ENCODE data around the gene GDF15. TPM values are rescaled to one million over a fixed set of nuclear protein-coding genes. Genes with fewer than 3 reads are reported as not detected.

Gene GDF15
- total RNA-seq, 1 experiment from 2014 or later, result 27.3 TPM

GRCh38 chr19:18435842-18436670, 50.1 kb downstream of the GDF15 start:
- TF ChIP-seq, protein P1, sequence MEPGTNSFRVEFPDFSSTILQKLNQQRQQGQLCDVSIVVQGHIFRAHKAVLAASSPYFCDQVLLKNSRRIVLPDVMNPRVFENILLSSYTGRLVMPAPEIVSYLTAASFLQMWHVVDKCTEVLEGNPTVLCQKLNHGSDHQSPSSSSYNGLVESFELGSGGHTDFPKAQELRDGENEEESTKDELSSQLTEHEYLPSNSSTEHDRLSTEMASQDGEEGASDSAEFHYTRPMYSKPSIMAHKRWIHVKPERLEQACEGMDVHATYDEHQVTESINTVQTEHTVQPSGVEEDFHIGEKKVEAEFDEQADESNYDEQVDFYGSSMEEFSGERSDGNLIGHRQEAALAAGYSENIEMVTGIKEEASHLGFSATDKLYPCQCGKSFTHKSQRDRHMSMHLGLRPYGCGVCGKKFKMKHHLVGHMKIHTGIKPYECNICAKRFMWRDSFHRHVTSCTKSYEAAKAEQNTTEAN (CRISPR knock-in tag; IDR thresholded peaks at IDR 0.05), result no peak
- TF ChIP-seq, protein P2, sequence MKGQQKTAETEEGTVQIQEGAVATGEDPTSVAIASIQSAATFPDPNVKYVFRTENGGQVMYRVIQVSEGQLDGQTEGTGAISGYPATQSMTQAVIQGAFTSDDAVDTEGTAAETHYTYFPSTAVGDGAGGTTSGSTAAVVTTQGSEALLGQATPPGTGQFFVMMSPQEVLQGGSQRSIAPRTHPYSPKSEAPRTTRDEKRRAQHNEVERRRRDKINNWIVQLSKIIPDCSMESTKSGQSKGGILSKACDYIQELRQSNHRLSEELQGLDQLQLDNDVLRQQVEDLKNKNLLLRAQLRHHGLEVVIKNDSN (CRISPR knock-in tag; IDR thresholded peaks at IDR 0.05), result 0 out of 2 replicates have a peak, but pooled peaks have one; percentile 10
- TF ChIP-seq CBFB (CRISPR knock-in tag; IDR thresholded peaks at IDR 0.05; ENCODE audit: low read depth) (no peak), EMX1 (CRISPR knock-in tag; IDR thresholded peaks at IDR 0.05) (no peak), FOXP1 (CRISPR knock-in tag; IDR thresholded peaks at IDR 0.05; ENCODE audit: borderline replicate concordance) (no peak), RORB (CRISPR knock-in tag; IDR thresholded peaks at IDR 0.05) (no peak), E2F1 (CRISPR knock-in tag; IDR thresholded peaks at IDR 0.05) (no peak)
- TF ChIP-seq, protein P3, sequence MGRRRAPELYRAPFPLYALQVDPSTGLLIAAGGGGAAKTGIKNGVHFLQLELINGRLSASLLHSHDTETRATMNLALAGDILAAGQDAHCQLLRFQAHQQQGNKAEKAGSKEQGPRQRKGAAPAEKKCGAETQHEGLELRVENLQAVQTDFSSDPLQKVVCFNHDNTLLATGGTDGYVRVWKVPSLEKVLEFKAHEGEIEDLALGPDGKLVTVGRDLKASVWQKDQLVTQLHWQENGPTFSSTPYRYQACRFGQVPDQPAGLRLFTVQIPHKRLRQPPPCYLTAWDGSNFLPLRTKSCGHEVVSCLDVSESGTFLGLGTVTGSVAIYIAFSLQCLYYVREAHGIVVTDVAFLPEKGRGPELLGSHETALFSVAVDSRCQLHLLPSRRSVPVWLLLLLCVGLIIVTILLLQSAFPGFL (CRISPR knock-in tag; IDR thresholded peaks at IDR 0.05; ENCODE audit: borderline replicate concordance), result no peak
- TF ChIP-seq, protein P4, sequence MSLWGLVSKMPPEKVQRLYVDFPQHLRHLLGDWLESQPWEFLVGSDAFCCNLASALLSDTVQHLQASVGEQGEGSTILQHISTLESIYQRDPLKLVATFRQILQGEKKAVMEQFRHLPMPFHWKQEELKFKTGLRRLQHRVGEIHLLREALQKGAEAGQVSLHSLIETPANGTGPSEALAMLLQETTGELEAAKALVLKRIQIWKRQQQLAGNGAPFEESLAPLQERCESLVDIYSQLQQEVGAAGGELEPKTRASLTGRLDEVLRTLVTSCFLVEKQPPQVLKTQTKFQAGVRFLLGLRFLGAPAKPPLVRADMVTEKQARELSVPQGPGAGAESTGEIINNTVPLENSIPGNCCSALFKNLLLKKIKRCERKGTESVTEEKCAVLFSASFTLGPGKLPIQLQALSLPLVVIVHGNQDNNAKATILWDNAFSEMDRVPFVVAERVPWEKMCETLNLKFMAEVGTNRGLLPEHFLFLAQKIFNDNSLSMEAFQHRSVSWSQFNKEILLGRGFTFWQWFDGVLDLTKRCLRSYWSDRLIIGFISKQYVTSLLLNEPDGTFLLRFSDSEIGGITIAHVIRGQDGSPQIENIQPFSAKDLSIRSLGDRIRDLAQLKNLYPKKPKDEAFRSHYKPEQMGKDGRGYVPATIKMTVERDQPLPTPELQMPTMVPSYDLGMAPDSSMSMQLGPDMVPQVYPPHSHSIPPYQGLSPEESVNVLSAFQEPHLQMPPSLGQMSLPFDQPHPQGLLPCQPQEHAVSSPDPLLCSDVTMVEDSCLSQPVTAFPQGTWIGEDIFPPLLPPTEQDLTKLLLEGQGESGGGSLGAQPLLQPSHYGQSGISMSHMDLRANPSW (CRISPR knock-in tag; conservative IDR thresholded peaks at IDR 0.05; ENCODE audit: low read depth), result no peak
- no peak for ATAC-seq
- H3K27me3 Mint-ChIP-seq (ENCODE audit: low read depth), result no peaks in the 10 kb centered on the region
- peak overlapping the region; percentile 63; the same call in 1 of the 2 replicates for H3K27ac Mint-ChIP-seq
- peaks cover 3% of the 10 kb centered on the region for H3K36me3 Mint-ChIP-seq
- DNase-seq (ENCODE audit: low spot score), result no peak
- ChIA-PET POLR2A (no interaction called here), CTCF (interaction anchor here (0.6 to 2.5 kb wide), 3 partner anchors 26 to 411 kb away, joined by 3 to 9 read pairs (median 3); no protein-coding TSS in a partner anchor)
- H3K4me1 Mint-ChIP-seq, result peaks cover 36% of the 10 kb centered on the region
- H3K9me3 Mint-ChIP-seq, result no peaks in the 10 kb centered on the region
- peak overlapping the region; percentile 66 for H3K4me3 Mint-ChIP-seq

GRCh38 chr19:18436671-18437490, 50.9 kb downstream of the GDF15 start:
- Mint-ChIP-seq H3K27ac (peak overlapping the region; percentile 63; the same call in 1 of the 2 replicates), H3K4me1 (peaks cover 34% of the 10 kb centered on the region), H3K4me3 (peak overlapping the region; percentile 66), H3K9me3 (no peaks in the 10 kb centered on the region), H3K27me3 (ENCODE audit: low read depth) (no peaks in the 10 kb centered on the region), H3K36me3 (peaks cover 3% of the 10 kb centered on the region)
- peak; percentile 64 for ATAC-seq
- peak; percentile 92 for DNase-seq (ENCODE audit: low spot score)
- ChIA-PET POLR2A (interaction anchor here (0.6 kb wide), 1 partner anchor 8 kb away, joined by 3 read pairs; no protein-coding TSS in a partner anchor), CTCF (interaction anchor here (0.5 to 1.1 kb wide), 14 partner anchors 8 to 897 kb away, joined by 3 to 10 read pairs (median 4); partner anchors contain the start of genes ELL and SSBP4)
- TF ChIP-seq, protein P2 (CRISPR knock-in tag; IDR thresholded peaks at IDR 0.05), result 0 out of 2 replicates have a peak, but pooled peaks have one; percentile 14
- TF ChIP-seq, protein P5, sequence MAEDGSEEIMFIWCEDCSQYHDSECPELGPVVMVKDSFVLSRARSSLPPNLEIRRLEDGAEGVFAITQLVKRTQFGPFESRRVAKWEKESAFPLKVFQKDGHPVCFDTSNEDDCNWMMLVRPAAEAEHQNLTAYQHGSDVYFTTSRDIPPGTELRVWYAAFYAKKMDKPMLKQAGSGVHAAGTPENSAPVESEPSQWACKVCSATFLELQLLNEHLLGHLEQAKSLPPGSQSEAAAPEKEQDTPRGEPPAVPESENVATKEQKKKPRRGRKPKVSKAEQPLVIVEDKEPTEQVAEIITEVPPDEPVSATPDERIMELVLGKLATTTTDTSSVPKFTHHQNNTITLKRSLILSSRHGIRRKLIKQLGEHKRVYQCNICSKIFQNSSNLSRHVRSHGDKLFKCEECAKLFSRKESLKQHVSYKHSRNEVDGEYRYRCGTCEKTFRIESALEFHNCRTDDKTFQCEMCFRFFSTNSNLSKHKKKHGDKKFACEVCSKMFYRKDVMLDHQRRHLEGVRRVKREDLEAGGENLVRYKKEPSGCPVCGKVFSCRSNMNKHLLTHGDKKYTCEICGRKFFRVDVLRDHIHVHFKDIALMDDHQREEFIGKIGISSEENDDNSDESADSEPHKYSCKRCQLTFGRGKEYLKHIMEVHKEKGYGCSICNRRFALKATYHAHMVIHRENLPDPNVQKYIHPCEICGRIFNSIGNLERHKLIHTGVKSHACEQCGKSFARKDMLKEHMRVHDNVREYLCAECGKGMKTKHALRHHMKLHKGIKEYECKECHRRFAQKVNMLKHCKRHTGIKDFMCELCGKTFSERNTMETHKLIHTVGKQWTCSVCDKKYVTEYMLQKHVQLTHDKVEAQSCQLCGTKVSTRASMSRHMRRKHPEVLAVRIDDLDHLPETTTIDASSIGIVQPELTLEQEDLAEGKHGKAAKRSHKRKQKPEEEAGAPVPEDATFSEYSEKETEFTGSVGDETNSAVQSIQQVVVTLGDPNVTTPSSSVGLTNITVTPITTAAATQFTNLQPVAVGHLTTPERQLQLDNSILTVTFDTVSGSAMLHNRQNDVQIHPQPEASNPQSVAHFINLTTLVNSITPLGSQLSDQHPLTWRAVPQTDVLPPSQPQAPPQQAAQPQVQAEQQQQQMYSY (CRISPR knock-in tag; IDR thresholded peaks at IDR 0.05), result no peak
- TF ChIP-seq, protein P6, sequence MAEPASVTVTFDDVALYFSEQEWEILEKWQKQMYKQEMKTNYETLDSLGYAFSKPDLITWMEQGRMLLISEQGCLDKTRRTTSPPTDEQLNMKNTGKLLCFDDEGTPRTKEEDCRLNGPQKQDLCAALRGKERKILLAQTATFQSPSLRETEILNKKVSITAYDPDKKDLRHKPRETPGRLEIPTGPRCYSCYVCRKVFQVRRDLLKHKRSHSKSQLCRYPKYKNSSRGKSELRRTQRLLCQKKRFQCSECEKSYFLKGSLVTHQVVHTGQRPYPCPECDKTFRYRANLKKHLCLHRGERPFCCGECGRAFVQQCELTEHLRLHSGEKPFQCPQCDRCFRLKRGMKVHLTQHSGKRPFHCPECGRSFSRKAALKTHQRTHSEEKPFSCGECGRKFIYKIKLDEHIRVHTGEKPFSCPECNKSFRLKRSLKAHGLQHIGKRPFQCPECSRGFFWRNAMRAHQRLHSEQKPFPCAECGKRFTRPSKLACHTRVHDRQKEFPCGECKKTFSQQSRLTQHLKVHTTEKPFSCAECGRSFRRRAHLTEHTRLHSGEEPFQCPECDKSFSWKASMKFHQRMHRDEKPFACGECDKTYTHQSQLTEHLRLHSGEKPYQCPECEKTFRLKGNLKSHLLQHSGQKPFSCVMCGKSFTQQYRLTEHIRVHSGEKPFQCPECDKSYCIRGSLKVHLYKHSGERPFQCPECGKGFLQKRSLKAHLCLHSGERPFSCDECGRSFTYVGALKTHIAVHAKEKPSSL (CRISPR knock-in tag; conservative IDR thresholded peaks at IDR 0.05), result no peak
- 0 out of 2 replicates have a peak, but pooled peaks have one; percentile 37 for TF ChIP-seq E2F1 (CRISPR knock-in tag; IDR thresholded peaks at IDR 0.05)
- TF ChIP-seq FOXP1 (CRISPR knock-in tag; IDR thresholded peaks at IDR 0.05; ENCODE audit: borderline replicate concordance), result 0 out of 2 replicates have a peak, but pooled peaks have one; percentile 36
- no peak for TF ChIP-seq GRHL2 (CRISPR knock-in tag; IDR thresholded peaks at IDR 0.05; ENCODE audit: insufficient replicate concordance, severe bottlenecking)
- TF ChIP-seq TP53 (CRISPR knock-in tag; IDR thresholded peaks at IDR 0.05), result no peak

All from WTC11 (cell line).